NCI-H82 treated with DMSO at 0.1 percent for 48 hours (cell line): ENCODE data around the gene NDUFC2.
"Not testable (repeated sequence)": the region's sequence is repeated elsewhere in the genome, so short reads cannot be mapped to it uniquely, and the experiment has no call there.

Experiments used
- DNase-seq: peaks from one replicate; lab custom pipeline; 2025; ENCODE audit not compliant: unreplicated experiment; lab: John Stamatoyannopoulos, UW

NDUFC2 gene

DNA sequence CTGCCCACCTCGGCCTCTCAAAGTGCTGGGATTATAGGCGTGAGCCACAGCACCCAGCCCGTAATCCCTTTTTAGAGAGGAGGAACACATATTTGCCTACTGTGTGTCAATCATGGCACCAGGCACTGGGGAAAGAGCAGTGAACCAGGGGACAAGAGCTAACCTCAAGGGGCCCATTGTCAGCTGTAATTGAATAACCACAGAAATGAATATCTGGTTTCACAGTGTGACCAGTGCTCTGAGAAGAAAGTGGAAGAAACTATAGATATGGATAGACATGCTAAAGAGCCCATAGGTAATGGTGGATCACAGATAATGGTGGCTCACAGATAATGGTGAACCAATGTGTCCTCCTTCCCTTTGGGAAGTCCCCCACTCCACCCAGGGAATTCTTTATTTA is 48.0 kb downstream of the NDUFC2 start:
- DNase-seq = no peak

GRCh38 chr11:78030429-78031325 is 49.0 kb downstream of the NDUFC2 start:
- peak; percentile 6 for DNase-seq

DNA sequence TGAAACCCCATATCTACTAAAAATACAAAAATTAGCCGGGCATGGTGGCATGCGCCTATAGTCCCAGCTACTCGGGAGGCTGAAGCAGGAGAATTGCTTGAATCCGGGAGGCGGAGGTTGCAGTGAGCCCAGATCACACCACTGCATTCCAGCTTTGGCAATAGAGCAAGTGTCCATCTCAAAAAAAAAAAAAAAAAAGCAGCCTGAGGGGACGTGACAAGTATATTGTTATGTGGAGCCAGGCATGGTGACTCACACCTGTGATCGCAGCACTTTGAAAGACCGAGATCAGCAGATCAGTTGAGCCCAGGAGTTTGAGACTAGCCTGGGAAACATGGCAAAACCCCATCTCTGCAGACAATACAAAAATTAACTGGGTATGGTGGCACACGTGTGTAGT is 51.2 kb downstream of the NDUFC2 start:
- not testable (repeated sequence) for DNase-seq

DNA sequence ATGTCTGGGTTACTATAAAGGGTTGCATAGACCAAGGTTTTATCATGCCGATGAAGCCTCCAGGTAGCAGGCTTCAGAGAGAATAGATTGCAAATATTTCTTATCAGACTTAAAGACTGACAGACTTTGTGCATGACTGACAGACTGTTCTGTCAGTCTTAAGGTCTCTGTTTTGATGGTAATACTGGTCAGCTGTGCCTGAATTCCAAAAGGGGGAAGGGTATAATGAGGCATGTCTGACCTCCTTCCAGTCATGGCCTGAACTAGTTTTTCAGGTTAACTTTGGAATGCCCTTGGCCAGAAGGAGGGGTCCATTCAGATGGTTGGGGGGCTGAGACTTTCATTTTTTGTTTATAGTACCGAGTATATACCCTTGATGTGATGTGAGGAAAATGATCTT is 51.9 kb downstream of the NDUFC2 start:
- no peak for DNase-seq

- DNase-seq = no peak
Observed at GRCh38 chr11:78025378-78025777, 54.3 kb downstream of the NDUFC2 start.

- DNase-seq = no peak
Observed at GRCh38 chr11:78023426-78023825, 56.2 kb downstream of the NDUFC2 start.

DNA sequence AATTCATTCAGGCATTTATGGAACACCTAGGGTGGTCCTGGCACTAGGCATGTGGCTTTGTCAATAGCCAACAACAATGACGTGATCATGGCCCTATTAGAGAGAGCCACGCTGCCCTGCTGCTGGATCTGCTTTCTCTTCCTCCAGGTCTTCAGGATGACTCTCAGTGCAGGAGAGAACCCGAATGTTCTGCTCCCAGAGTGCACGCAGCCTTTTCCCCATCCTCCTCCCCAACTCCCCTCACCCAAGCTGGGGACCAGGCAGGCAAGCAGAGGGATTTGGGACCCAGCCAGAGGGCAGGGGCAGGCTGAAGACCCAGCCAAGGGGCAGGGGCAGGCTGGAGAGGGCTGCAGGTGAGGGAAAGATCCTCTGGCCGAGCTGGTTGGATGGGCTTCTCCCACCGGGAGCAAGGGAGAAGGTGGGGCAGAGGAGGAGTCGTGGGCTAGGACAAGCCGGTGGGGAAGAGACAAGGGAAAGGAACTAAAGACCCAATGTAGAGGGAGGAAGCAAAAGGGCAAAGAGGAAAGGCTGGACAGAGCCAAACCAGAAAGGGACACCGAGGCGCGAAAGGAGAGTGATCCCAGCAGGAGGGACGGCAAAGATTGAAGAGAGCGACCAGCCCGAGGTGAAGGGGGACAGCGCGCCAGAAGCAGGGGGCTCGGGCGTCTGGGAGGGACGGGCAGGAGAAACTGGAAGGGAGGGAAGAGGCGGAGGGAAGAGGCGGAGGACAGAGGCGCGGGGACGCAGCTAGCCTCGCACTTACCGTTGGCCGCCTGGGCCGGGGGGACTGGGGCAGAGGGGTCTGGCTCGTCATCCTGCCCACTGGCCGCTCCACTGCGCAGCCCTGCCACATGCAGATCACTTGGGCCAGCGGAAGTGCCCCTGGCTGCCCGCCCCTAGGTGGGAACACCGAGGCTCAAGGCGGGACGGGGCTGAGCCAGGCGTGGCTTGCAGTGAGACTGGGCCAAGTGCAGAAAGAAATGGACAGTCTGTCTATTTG is 57.0 kb downstream of the NDUFC2 start, which contains the start of gene KCTD14:
Gene KCTD14 (minus strand): TSS at position 880 of the 1,000 bp plus-strand sequence. CDS start 27 bp downstream, at position 853.
- no peak for DNase-seq

GRCh38 chr11:78021611-78022010 is 58.1 kb downstream of the NDUFC2 start:
- DNase-seq = no peak

GRCh38 chr11:78020246-78020645 is 59.4 kb downstream of the NDUFC2 start:
- no peak for DNase-seq

DNA sequence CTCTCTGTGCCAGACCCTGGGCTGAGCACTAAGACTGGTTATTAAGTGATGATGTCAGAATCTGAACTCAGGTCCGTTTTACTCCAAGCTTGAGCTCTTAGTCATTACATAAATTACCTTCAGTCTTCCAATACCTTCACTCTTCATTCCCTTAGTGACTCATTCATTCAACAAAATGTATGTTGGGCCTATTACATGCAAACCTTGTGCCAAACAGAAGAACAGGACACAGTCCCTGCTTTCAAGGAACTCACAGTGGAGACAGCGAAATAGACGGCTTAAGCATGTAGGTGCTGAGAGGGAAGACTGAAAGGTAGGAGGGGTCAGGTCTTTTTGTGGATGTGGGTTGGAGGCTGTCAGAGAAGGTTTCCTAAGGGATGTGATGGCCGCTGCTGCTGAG is 59.9 kb downstream of the NDUFC2 start:
- DNase-seq = no peak
